Thyroid gland (tissue), 4 donors: ENCODE results near the gene PEX11G. TPM values are rescaled to one million over a fixed set of nuclear protein-coding genes. Genes with fewer than 3 reads are reported as not detected.

ENCODE experiments used
- DNase-seq, 2 donors: peaks; one replicate each; pipeline ENCODE4 v3.0.0-alpha.2; 2019
- H3K27ac ChIP-seq, 3 donors: fragments of 200-600 bp; sonication (generic); 1 replicate in 2 of 3; 2 replicates in 1 of 3; pipeline ENCODE4 v1.5.1; 2016 to 2019; ENCODE audit warnings: mild to moderate bottlenecking in 1 of 3, moderate library complexity in 1 of 3
- H3K27me3 ChIP-seq: fragments of 200-600 bp; sonication (generic); one replicate; pipeline ENCODE4 v1.5.1; 2019
- H3K36me3 ChIP-seq, 2 donors: fragments of 200-600 bp; sonication (generic); one replicate each; pipeline ENCODE4 v1.5.1; 2016 to 2019
- H3K4me1 ChIP-seq, 2 donors: fragments of 200-600 bp; sonication (generic); one replicate each; pipeline ENCODE4 v1.5.1; 2017 to 2019
- H3K4me3 ChIP-seq, 3 donors: fragments of 200-600 bp; sonication (generic); replicated peaks in 1 of 3; 1 replicate in 2 of 3; 2 replicates in 1 of 3; pipeline ENCODE4 v1.5.1; 2016; ENCODE audit warnings: mild to moderate bottlenecking in 1 of 3
- H3K9me3 ChIP-seq: fragments of 200-600 bp; sonication (generic); one replicate; pipeline ENCODE4 v1.5.1; 2017
- CTCF ChIP-seq, 6 experiments: fragments of 200-600 bp in 3 of 6; fragments of 450-650 bp in 3 of 6; sonication (generic) in 3 of 6; IDR thresholded peaks; one replicate each; pipeline ENCODE4 v1.5.1; 2016 to 2019; ENCODE audit warnings: antibody characterized with exemption in 6 of 6, mild to moderate bottlenecking in 2 of 6, inconsistent platforms in 1 of 6, moderate library complexity in 1 of 6
- POLR2A ChIP-seq, 2 donors: fragments of 450-650 bp; IDR thresholded peaks; one replicate each; pipeline ENCODE4 v1.6.1; 2017; ENCODE audit warnings: antibody characterized with exemption in 2 of 2, mild to moderate bottlenecking in 2 of 2, moderate library complexity in 1 of 2
- WGBS, 2 donors: methylation state at CpG; one replicate each; pipeline ENCODE4 v1.1.5; 2017; 5-methylcytosine and 5-hydroxymethylcytosine counted together
- intact Hi-C: fragments of 100-400 bp; cut with DNase I; formaldehyde crosslinking; loops from one replicate; pipeline ENCODE4 v1.15.1; 2023
- total RNA-seq, 4 donors: library from RNA; depleted of rRNA; stranded (reverse); fragments of >200 nt; gene quantifications; one replicate each; pipeline ENCODE4 v1.2.3, GENCODE V29; 2016

The PEX11G gene
- total RNA-seq, 4 donors from 2014 or later = 2.3 to 11.5 (median 5.5) TPM

- WGBS, 2 donors = 96 to 100% methylated on average over 7 to 10 of the region's 20 CpGs
- intact Hi-C loops = no loop called here
- Histone ChIP-seq H3K4me3 (no peak overlapping the region), H3K27me3 (no peaks in the 10 kb centered on the region), H3K36me3 (peaks cover 35 to 50% of the 10 kb centered on the region in 2 donors), H3K9me3 (no peaks in the 10 kb centered on the region), H3K27ac (no peak overlapping the region), H3K4me1 (no peaks in the 10 kb centered on the region)
- DNase-seq = no peak
- TF ChIP-seq POLR2A (IDR thresholded peaks at IDR 0.05) = no peak
- TF ChIP-seq CTCF (IDR thresholded peaks at IDR 0.05) = no peak
These were observed 29.1 kb downstream of the PEX11G start for GRCh38 chr19:7459773-7460172.

DNA sequence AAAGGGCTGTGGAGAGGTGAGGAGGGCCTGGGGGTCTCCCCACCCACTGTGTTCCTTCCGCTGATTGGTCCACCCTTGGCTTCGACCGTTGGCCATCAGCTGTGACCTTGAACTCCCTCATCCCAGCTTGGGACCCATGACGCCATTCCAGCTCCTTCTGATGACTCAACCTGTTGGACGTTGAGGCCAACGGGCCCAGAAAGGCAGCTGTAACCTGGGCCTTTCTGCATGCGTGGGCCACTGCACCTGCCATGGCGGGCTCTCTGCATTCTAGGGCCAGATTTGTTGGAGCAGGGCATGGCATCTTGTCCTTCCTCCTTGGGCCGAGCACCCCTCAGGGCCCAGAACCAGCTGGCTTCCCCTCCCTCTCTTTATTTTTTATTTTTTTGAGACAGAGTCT lies 30.2 kb downstream of the PEX11G start:
- H3K4me3 ChIP-seq = no peak overlapping the region
- no peaks in the 10 kb centered on the region for H3K27me3 ChIP-seq
- intact Hi-C loops = no loop called here
- TF ChIP-seq POLR2A (IDR thresholded peaks at IDR 0.05) (no peak), CTCF (IDR thresholded peaks at IDR 0.05) (no peak)
- H3K27ac ChIP-seq = no peak overlapping the region
- H3K4me1 ChIP-seq = no peaks in the 10 kb centered on the region
- 93 to 97% methylated on average over 9 of the region's 9 CpGs for WGBS, 2 donors
- H3K36me3 ChIP-seq = peaks cover 35 to 46% of the 10 kb centered on the region in 2 donors
- DNase-seq = no peak
- H3K9me3 ChIP-seq = no peaks in the 10 kb centered on the region

DNA sequence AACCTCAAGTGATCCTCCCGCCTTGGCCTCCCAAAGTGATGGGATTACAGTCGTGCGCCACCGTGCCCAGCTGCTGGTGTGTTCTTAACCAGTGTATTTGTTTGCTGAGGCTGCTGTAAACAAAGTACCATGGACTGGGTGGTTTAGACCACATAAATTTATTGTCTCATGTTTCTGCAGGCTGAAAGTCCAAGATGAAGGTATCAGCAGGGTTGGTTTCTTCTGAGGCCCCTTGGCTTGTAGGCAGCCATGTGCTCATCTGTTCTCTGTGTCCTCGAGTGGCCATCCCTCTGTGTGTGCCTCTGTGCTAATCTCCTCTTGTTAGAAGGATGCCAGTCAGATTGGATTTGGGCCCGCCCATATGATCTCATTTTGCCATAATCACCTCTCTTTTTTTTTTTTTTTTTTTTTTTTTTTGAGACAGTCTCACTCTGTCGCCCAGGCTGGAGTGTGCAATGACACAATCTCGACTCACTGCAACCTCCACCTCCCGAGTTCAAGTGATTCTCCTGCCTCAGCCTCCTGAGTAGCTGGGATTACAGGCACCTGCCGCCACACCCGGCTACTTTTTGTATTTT lies 31.8 kb downstream of the PEX11G start:
- no peaks in the 10 kb centered on the region for H3K4me1 ChIP-seq
- H3K27me3 ChIP-seq = no peaks in the 10 kb centered on the region
- H3K36me3 ChIP-seq = peaks cover 27 to 37% of the 10 kb centered on the region in 2 donors
- TF ChIP-seq CTCF (IDR thresholded peaks at IDR 0.05) = no peak
- TF ChIP-seq POLR2A (IDR thresholded peaks at IDR 0.05) = no peak
- H3K27ac ChIP-seq = no peak overlapping the region
- no peak overlapping the region for H3K4me3 ChIP-seq
- WGBS, 2 donors = 96 to 97% methylated on average over 11 of the region's 11 CpGs
- no peak for DNase-seq
- intact Hi-C loops = no loop called here
- H3K9me3 ChIP-seq = no peaks in the 10 kb centered on the region

GRCh38 chr19:7455600-7456296 lies 33.1 kb downstream of the PEX11G start:
- Histone ChIP-seq H3K9me3 (no peaks in the 10 kb centered on the region), H3K36me3 (peaks cover 25 to 29% of the 10 kb centered on the region in 2 donors), H3K27ac (no peak overlapping the region), H3K27me3 (no peaks in the 10 kb centered on the region), H3K4me1 (no peaks in the 10 kb centered on the region), H3K4me3 (no peak overlapping the region)
- intact Hi-C loops = no loop called here
- TF ChIP-seq POLR2A (IDR thresholded peaks at IDR 0.05) (no peak), CTCF (IDR thresholded peaks at IDR 0.05) (no peak)
- 95 to 99% methylated on average over 14 of the region's 14 CpGs for WGBS, 2 donors
- DNase-seq = no peak

DNA sequence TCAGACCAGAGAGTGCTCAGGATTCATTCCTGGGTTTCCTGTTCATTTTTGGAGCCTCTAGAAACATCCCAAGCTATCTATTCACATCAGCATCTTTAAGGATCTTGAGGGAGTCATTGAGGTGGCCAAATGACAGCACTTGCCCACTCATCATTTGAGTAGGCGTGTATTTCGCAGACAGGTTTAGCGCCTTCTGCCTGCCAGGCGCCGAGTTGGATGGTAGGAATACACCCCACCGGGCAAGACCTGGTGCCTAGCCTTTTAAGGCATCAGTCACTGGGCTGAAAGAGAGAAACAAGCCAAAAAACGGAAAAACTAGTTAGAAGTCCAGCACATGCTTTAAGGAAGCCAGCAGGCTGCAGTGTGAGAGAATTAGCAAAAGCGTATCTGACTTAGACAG lies 33.8 kb downstream of the PEX11G start:
- no peaks in the 10 kb centered on the region for H3K27me3 ChIP-seq
- H3K27ac ChIP-seq = no peak overlapping the region
- TF ChIP-seq CTCF (IDR thresholded peaks at IDR 0.05) = no peak
- no peak for TF ChIP-seq POLR2A (IDR thresholded peaks at IDR 0.05)
- intact Hi-C loops = no loop called here
- DNase-seq = no peak
- no peaks in the 10 kb centered on the region for H3K4me1 ChIP-seq
- WGBS, 2 donors = 99 to 100% methylated on average over 8 of the region's 8 CpGs
- peaks cover 18 to 22% of the 10 kb centered on the region in 2 donors for H3K36me3 ChIP-seq
- H3K4me3 ChIP-seq = no peak overlapping the region
- no peaks in the 10 kb centered on the region for H3K9me3 ChIP-seq
